ENCODE data around the gene CRYBG2.
A peak's percentile ranks its signal among the peaks of the same experiment; 100 is the strongest.
"Not testable (repeated sequence)": the region's sequence is repeated elsewhere in the genome, so short reads cannot be mapped to it uniquely, and the experiment has no call there.

Gene CRYBG2

DNA sequence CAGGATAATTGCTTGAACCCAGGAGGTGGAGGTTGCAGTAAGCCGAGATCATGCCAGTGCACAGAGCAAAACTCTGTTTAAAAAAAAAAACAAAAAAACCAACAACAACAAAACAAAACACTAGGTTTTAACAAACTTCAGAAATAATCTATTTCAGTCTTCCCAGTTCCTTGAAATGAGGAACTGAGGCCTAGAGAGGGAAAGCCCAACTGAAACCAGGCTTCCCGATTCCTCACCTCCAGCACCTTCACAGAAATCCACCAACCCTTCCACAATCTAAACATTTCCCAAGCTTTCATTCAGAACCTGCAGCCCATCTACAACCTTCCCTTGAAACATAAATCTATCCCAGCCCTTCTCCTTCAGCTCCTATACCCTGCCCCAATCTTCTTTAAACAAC, 36.8 kb downstream of the CRYBG2 start:
- no peak for DNase-seq

- no peak for DNase-seq
Measured at GRCh38 chr1:26315874-26316850, 37.8 kb downstream of the CRYBG2 start.

DNA sequence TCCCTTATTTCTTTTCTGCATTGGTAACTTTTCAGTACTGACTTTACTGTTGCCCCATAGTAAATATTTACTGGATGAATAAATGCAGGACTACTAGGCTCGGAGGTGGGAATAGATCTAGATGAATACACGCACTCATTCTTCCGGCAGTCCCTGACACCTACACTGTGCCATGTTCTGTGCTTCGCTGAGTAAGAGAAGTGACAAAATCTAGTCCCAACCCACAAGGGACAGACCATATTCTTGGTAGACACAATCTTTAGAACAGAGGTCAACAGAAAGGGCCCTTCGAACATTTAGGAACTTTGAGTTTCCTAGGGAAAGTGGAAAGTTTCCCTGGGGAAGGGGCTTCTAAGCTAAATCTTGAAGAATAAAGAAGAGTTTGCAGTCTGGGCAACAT, 39.4 kb downstream of the CRYBG2 start:
- no peak for DNase-seq

- DNase-seq = not testable (repeated sequence)
Measured at GRCh38 chr1:26307966-26308899, 45.7 kb downstream of the CRYBG2 start.

- no peak for DNase-seq
Measured at GRCh38 chr1:26307363-26307781, 46.6 kb downstream of the CRYBG2 start.

DNA sequence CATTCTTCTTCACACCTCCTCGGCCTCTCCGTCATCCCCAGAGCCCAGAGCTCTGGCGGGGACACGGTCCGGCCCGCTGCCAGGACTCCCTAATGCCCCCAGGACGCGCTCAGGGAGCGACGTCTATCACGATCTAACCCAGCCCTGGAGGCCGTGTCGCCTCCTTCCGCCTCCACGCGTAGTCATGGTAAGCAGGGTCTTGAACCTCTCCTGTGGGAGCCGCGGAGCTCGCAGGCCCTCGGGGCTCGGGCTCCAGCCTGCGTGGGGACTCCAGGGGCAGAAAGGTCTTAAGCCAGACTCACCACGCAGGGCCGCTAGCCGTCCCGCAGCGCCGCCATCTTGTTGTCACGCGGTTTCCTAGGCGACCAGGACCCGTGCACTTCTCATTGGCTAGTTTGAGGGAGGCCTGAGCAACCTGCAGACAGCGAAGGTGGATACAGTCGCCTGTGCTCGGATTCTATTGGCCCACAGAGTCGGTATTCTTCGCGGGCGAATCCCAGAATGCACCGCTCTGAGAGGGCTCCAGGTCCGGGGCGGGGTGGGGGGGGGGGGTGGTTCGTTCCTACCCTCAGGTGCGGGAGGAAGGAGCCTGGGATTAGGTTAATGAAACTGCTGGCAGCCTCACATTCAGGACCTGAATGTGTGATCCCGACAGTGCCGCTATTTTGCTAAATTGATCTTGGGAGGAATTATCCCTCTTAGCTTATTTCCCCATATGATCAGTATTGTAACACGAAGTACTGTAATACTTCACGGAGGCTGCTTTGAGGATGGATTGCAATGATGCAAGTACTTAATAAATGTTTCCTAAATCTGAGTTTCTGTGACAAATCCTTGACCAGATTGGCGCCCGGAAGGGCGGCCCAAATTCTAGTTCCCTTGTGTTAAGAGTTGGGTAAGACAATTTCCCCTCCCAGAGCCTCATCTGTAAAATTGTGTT, 47.4 kb downstream of the CRYBG2 start, which contains the start of gene UBXN11:
Gene UBXN11, minus strand, starts transcription at position 347 of the 940 bp plus-strand sequence. CDS start 3,753 bp downstream, outside the sequence.
- peak; percentile 90 for DNase-seq

DNA sequence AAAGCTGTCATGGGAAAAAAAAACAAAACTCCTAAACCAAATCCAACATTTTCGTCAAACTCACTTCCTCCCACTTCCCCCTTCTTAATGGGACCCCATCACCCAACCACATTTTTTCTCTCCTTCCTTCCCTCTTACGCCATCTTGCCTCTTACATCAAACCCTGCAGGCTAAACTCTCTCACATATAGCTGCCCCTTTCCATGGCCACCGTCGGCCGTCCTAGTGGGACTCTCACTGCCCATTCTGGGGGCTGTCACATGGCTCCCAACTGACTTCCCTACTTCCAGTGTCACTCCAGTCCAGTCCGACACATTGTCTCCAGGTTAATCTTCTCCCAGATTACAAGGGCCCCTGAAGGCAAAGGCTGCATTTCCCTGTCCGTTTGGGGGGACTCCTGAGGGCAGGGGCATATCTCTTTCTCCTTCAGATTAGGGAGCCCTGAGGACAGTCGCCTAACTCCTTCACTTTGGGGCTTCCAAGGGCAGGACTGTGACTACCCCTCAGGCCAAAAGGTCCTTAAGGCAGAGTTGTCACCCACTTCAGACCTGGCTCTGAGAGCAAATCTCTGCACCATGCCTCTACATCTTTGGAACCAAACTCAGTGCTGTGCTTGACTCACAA, 48.2 kb downstream of the CRYBG2 start:
- DNase-seq = no peak

DNA sequence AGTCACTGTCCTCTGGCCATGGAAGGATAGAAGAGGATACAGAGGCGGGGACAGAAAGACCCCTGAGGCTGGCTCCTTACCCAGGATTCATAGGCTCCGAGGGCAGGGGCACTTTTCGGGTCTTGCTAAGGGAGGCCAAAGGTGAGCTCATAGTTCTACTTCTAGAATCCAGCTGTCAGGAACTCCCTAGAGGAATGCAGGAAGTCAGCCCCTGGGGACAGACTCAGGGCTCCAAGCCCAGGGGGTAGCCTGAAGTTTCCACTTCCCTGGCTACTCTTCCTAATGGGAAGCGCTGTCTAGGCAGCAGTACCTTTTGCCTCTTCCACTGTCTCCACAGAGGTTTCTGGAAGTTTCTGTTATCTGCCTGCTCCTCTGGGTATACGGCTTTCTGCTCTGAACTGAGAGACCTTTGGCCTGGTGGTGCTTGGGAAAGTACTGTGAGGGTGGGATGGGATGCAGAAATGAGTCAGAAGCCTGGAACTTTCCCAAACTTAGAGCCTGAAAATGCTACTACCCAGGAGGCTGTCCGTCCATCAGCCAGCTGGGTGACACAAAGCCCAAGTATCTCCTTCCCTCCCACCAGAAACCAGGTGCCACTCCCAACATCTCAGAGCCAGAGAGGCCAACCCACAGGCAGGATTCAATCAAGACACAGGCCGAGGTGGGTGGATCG, 51.1 kb downstream of the CRYBG2 start:
- no peak for DNase-seq

- no peak for DNase-seq
Measured at GRCh38 chr1:26300578-26301275, 53.2 kb downstream of the CRYBG2 start.

- no peak for DNase-seq
Measured at GRCh38 chr1:26297791-26298124, 56.2 kb downstream of the CRYBG2 start.

DNA sequence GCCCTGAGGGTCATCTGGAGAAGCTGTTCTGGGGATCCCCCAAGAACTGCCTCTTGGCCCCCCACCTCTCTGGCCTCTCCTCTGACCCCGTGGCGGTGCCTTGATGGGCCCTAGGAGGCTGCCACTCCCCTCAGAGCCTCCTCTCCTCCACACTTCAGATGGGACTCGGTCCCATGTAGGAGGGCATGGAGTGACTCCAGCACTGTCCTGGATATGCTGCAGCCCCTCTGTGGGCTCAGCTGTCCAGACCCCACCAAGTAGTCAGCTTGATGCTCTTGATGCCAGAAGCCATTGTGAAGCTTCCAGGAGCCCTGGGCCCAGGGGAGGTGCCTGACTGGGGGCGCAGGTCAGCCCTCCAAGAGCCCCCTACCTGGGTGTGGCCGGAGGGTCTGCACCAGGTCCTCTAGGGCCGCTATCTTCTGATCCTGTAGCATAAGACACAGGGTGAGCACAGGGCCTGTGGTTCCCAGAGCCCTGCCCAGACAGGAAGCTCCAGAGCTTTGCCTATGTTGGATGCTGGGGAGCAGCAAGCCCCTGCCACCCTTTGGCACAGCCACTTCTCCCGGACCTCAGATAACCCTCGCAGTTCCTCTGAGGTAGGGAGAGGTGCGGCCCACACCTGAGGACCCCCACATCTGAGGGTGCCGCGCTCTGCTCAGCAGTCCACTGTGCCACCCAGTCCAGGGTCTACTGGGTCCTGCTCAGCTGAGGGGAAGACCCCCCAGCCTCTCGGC, 56.7 kb downstream of the CRYBG2 start:
- DNase-seq = no peak

GRCh38 chr1:26296340-26297056, 57.4 kb downstream of the CRYBG2 start:
- DNase-seq = no peak

- DNase-seq = no peak
Measured at GRCh38 chr1:26295194-26296138, 58.5 kb downstream of the CRYBG2 start.

GRCh38 chr1:26293911-26294463, 59.9 kb downstream of the CRYBG2 start:
- no peak for DNase-seq

- not testable (repeated sequence) for DNase-seq
Measured at GRCh38 chr1:26292735-26293134, 61.2 kb downstream of the CRYBG2 start.

DNA sequence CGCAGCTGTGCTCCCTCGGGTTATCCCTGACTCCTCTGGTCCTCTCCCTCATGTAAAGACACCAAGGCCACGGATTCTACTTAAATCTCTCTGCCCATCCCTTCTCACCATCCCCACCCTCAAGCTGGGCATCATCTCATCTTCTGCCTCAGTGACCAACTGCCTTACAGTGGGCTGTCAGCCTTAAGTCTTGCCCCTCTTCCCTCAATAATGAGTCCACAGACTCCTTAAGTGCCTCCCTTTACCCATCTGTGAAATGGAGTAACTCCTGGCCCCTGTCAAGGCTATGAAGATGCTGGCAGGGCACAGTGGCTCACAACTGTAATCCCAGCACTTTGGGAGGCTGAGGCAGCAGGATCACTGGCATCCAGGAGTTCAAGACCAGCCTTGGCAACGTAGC, 62.0 kb downstream of the CRYBG2 start:
- DNase-seq = no peak

DNA sequence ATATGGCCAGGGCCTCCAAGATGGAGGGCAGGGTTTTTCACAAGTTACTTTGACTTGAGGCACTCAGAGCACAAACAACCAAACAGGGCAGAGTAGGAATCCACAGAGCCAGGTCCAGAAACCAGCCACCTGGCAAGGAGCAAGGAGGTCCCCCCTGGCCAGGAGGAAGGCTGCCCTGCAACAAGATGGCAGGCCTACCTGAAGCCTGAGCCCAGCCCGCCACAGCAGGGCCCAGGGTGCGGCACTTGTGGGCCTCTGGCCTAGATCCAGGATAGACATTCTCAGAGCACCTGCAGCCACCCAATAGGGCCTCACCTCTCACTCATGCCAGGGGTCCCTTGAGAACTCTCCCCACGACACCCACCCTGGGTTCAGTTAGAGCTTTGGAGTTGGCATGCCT, 62.5 kb downstream of the CRYBG2 start:
- DNase-seq = no peak

GRCh38 chr1:26290882-26291261, 63.1 kb downstream of the CRYBG2 start:
- no peak for DNase-seq

Data from activated gamma-delta T cell treated with Interleukin-2 at 50 U/mL for 16 hours (primary cell).